Measurements from ENCODE around the gene GALNT17. TPM values are rescaled to one million over a fixed set of nuclear protein-coding genes. Genes with fewer than 3 reads are reported as not detected.
"Not testable (repeated sequence)": the region's sequence is repeated elsewhere in the genome, so short reads cannot be mapped to it uniquely, and the experiment has no call there.

The GALNT17 gene
- total RNA-seq, 2 donors from 2014 or later: 0.82 to 4.0 TPM

GRCh38 chr7:71574153-71574860 is 442.4 kb downstream of the GALNT17 start:
- H3K4me3 ChIP-seq: no peak overlapping the region
- no peaks in the 10 kb centered on the region for H3K4me1 ChIP-seq
- H3K9me3 ChIP-seq: no peaks in the 10 kb centered on the region
- DNase-seq (ENCODE audit: low spot score): no peak
- no peak for TF ChIP-seq CTCF (IDR thresholded peaks at IDR 0.05)
- no peaks in the 10 kb centered on the region for H3K36me3 ChIP-seq
- no peaks in the 10 kb centered on the region for H3K27me3 ChIP-seq
- H3K27ac ChIP-seq: no peak overlapping the region

GRCh38 chr7:71580027-71580426 is 448.1 kb downstream of the GALNT17 start:
- no peak for TF ChIP-seq CTCF (IDR thresholded peaks at IDR 0.05)
- no peaks in the 10 kb centered on the region for H3K4me1 ChIP-seq
- H3K9me3 ChIP-seq: no peaks in the 10 kb centered on the region
- no peak for DNase-seq (ENCODE audit: low spot score)
- no peaks in the 10 kb centered on the region for H3K27me3 ChIP-seq
- no peak overlapping the region for H3K27ac ChIP-seq
- no peaks in the 10 kb centered on the region for H3K36me3 ChIP-seq
- H3K4me3 ChIP-seq: no peak overlapping the region

GRCh38 chr7:71584256-71584655 is 452.3 kb downstream of the GALNT17 start:
- H3K9me3 ChIP-seq: peaks cover 0 to 6% of the 10 kb centered on the region in 2 donors
- DNase-seq (ENCODE audit: low spot score): no peak
- no peaks in the 10 kb centered on the region for H3K27me3 ChIP-seq
- H3K27ac ChIP-seq: no peak overlapping the region
- no peaks in the 10 kb centered on the region for H3K4me1 ChIP-seq
- no peaks in the 10 kb centered on the region for H3K36me3 ChIP-seq
- H3K4me3 ChIP-seq: no peak overlapping the region
- no peak for TF ChIP-seq CTCF (IDR thresholded peaks at IDR 0.05)

- Histone ChIP-seq H3K27ac (no peak overlapping the region), H3K4me1 (no peaks in the 10 kb centered on the region), H3K9me3 (peaks cover 0 to 6% of the 10 kb centered on the region in 2 donors), H3K27me3 (no peaks in the 10 kb centered on the region), H3K4me3 (no peak overlapping the region), H3K36me3 (no peaks in the 10 kb centered on the region)
- DNase-seq (ENCODE audit: low spot score): no peak
- TF ChIP-seq CTCF (IDR thresholded peaks at IDR 0.05): no peak
Measured at GRCh38 chr7:71591876-71592275, 459.9 kb downstream of the GALNT17 start.

GRCh38 chr7:71592388-71592787 is 460.4 kb downstream of the GALNT17 start:
- not testable (repeated sequence) for H3K27me3 ChIP-seq; H3K36me3 ChIP-seq; H3K4me1 ChIP-seq; H3K9me3 ChIP-seq; H3K27ac ChIP-seq; H3K4me3 ChIP-seq; DNase-seq (ENCODE audit: low spot score)

- no peaks in the 10 kb centered on the region for H3K27me3 ChIP-seq
- no peaks in the 10 kb centered on the region for H3K9me3 ChIP-seq
- no peak for DNase-seq (ENCODE audit: low spot score)
- TF ChIP-seq CTCF (IDR thresholded peaks at IDR 0.05): no peak
- no peak overlapping the region for H3K27ac ChIP-seq
- H3K36me3 ChIP-seq: no peaks in the 10 kb centered on the region
- H3K4me1 ChIP-seq: no peaks in the 10 kb centered on the region
- H3K4me3 ChIP-seq: no peak overlapping the region
Measured at GRCh38 chr7:71594736-71595135, 462.8 kb downstream of the GALNT17 start.
